Breast epithelium (tissue), 3 donors: ENCODE data around the gene SLC5A6.
"Not testable (repeated sequence)": the region's sequence is repeated elsewhere in the genome, so short reads cannot be mapped to it uniquely, and the experiment has no call there.

Experiments used
- CTCF ChIP-seq, 3 donors: fragments of 450-650 bp; IDR thresholded peaks; one replicate each; pipeline ENCODE4 v1.5.1; 2016 to 2017; ENCODE audit warnings: antibody characterized with exemption in 3 of 3, mild to moderate bottlenecking in 3 of 3, moderate library complexity in 3 of 3
- POLR2A ChIP-seq: fragments of 450-650 bp; IDR thresholded peaks from one replicate; pipeline ENCODE4 v1.6.1; 2016; ENCODE audit warnings: antibody characterized with exemption, mild to moderate bottlenecking, moderate library complexity

- TF ChIP-seq POLR2A; CTCF (IDR thresholded peaks at IDR 0.05): not testable (repeated sequence)
Observed at GRCh38 chr2:27198068-27198467, 14.0 kb downstream of the SLC5A6 start.
